ENCODE data around the gene DGUOK. TPM values are rescaled to one million over a fixed set of nuclear protein-coding genes. Genes with fewer than 3 reads are reported as not detected.

DGUOK gene
- total and polyA plus RNA-seq, 2 donors from 2014 or later, result 44.4 to 86.2 TPM

- peaks cover 0 to 24% (median 9%) of the 10 kb centered on the region in 3 donors for H3K4me1 ChIP-seq (ENCODE audit: control insufficient read depth in 2 of 3, insufficient read depth in 2 of 3, low read depth in 1 of 3, low read length in 3 of 3)
- FAIRE-seq (no peak), DNase-seq (no peak)
- intact Hi-C loops (cut with DNase I), result no loop called here
- no peak overlapping the region for H3K9ac ChIP-seq (ENCODE audit: low read length in 3 of 3)
- no peaks in the 10 kb centered on the region for H3K27me3 ChIP-seq (ENCODE audit: control insufficient read depth, insufficient read depth, low read length)
- H3K4me3 ChIP-seq (ENCODE audit: low read length in 3 of 3), result no peak overlapping the region
- peaks cover 0 to 4% (median 0%) of the 10 kb centered on the region in 3 donors for H3K36me3 ChIP-seq (ENCODE audit: control insufficient read depth in 2 of 3, insufficient read depth in 3 of 3, low read length in 3 of 3)
- no peak for TF ChIP-seq CTCF (IDR thresholded peaks at IDR 0.05; ENCODE audit: borderline replicate concordance, extremely low read depth, insufficient read depth)
- H3K9me3 ChIP-seq (ENCODE audit: control insufficient read depth in 2 of 3, insufficient read depth in 1 of 3, low read length in 3 of 3), result no peaks in the 10 kb centered on the region
- H3K27ac ChIP-seq (ENCODE audit: low read depth in 2 of 2, low read length in 2 of 2), result no peak overlapping the region
Measured at GRCh38 chr2:73989972-73990371, 63.3 kb downstream of the DGUOK start.

GRCh38 chr2:73990531-73990930 is 63.9 kb downstream of the DGUOK start:
- peaks cover 0 to 4% (median 0%) of the 10 kb centered on the region in 3 donors for H3K36me3 ChIP-seq (ENCODE audit: control insufficient read depth in 2 of 3, insufficient read depth in 3 of 3, low read length in 3 of 3)
- no peaks in the 10 kb centered on the region for H3K9me3 ChIP-seq (ENCODE audit: control insufficient read depth in 2 of 3, insufficient read depth in 1 of 3, low read length in 3 of 3)
- no peaks in the 10 kb centered on the region for H3K27me3 ChIP-seq (ENCODE audit: control insufficient read depth, insufficient read depth, low read length)
- H3K9ac ChIP-seq (ENCODE audit: low read length in 3 of 3), result no peak overlapping the region
- DNase-seq, result no peak
- no peak overlapping the region for H3K27ac ChIP-seq (ENCODE audit: low read depth in 2 of 2, low read length in 2 of 2)
- no peak overlapping the region for H3K4me3 ChIP-seq (ENCODE audit: low read length in 3 of 3)
- intact Hi-C loops (cut with DNase I), result no loop called here
- H3K4me1 ChIP-seq (ENCODE audit: control insufficient read depth in 2 of 3, insufficient read depth in 2 of 3, low read depth in 1 of 3, low read length in 3 of 3), result peaks cover 0 to 24% (median 9%) of the 10 kb centered on the region in 3 donors
- FAIRE-seq, result no peak
- TF ChIP-seq CTCF (IDR thresholded peaks at IDR 0.05; ENCODE audit: borderline replicate concordance, extremely low read depth, insufficient read depth), result no peak

DNA sequence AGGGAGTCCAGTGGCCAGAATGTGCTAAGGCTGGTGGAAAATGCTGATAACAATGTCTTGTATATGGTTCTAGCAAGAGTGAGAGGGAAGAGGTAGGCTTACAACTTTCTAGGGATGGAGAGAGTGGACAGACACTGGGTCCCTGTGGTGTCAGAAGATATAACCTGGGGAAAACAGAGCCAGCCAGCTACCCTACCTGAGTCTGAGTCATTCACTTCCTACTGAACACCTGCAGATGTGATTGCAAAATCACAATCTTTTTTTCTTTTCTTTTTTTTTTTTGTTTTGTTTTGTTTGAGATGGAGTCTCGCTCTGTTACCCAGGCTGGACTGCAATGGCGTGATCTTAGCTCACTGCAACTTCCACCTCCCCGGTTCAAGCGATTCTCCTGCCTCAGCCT is 65.4 kb downstream of the DGUOK start:
- intact Hi-C loops (cut with DNase I), result no loop called here
- Histone ChIP-seq H3K36me3 (ENCODE audit: control insufficient read depth in 2 of 3, insufficient read depth in 3 of 3, low read length in 3 of 3) (peaks cover 0 to 4% (median 0%) of the 10 kb centered on the region in 3 donors), H3K27me3 (ENCODE audit: control insufficient read depth, insufficient read depth, low read length) (no peaks in the 10 kb centered on the region), H3K27ac (ENCODE audit: low read depth in 2 of 2, low read length in 2 of 2) (no peak overlapping the region), H3K9ac (ENCODE audit: low read length in 3 of 3) (no peak overlapping the region), H3K4me3 (ENCODE audit: low read length in 3 of 3) (no peak overlapping the region), H3K9me3 (ENCODE audit: control insufficient read depth in 2 of 3, insufficient read depth in 1 of 3, low read length in 3 of 3) (no peaks in the 10 kb centered on the region), H3K4me1 (ENCODE audit: control insufficient read depth in 2 of 3, insufficient read depth in 2 of 3, low read depth in 1 of 3, low read length in 3 of 3) (peaks cover 0 to 13% (median 4%) of the 10 kb centered on the region in 3 donors)
- no peak for FAIRE-seq
- TF ChIP-seq CTCF (IDR thresholded peaks at IDR 0.05; ENCODE audit: borderline replicate concordance, extremely low read depth, insufficient read depth), result no peak
- no peak for DNase-seq

DNA sequence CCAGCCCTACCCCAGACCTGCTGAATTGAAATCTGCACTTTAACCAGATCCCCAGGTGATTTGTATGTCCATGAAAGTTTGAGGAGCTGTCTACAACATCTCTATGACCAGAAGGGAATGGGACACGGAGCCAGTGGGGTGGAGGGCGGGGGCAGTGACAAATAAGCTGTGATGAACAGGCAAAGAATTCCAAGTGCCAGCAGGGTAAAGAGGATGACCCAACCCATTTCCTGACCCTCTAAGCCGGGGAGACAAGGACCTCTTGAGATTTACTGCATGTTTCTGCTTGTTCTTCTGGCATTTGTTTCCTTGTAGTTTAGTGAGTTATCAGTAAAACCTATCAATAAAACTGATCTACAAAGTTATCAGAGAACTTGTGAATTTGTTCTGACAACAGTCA is 66.7 kb downstream of the DGUOK start:
- Histone ChIP-seq H3K27ac (ENCODE audit: low read depth in 2 of 2, low read length in 2 of 2) (no peak overlapping the region), H3K36me3 (ENCODE audit: control insufficient read depth in 2 of 3, insufficient read depth in 3 of 3, low read length in 3 of 3) (peaks cover 0 to 4% (median 0%) of the 10 kb centered on the region in 3 donors), H3K9ac (ENCODE audit: low read length in 3 of 3) (no peak overlapping the region), H3K9me3 (ENCODE audit: control insufficient read depth in 2 of 3, insufficient read depth in 1 of 3, low read length in 3 of 3) (no peaks in the 10 kb centered on the region), H3K27me3 (ENCODE audit: control insufficient read depth, insufficient read depth, low read length) (no peaks in the 10 kb centered on the region), H3K4me1 (ENCODE audit: control insufficient read depth in 2 of 3, insufficient read depth in 2 of 3, low read depth in 1 of 3, low read length in 3 of 3) (peaks cover 0 to 2% (median 0%) of the 10 kb centered on the region in 3 donors), H3K4me3 (ENCODE audit: low read length in 3 of 3) (no peak overlapping the region)
- no peak for TF ChIP-seq CTCF (IDR thresholded peaks at IDR 0.05; ENCODE audit: borderline replicate concordance, extremely low read depth, insufficient read depth)
- FAIRE-seq, result no peak
- no peak for DNase-seq
- intact Hi-C loops (cut with DNase I), result no loop called here
